HUES64 (cell line): Measurements from ENCODE around the gene RNU6-1.

Source experiments
- H3K27ac ChIP-seq: 2 replicates; pipeline ENCODE4 v1.7.0; 2013; ENCODE audit warnings: low read depth, low read length, inconsistent platforms
- H3K27me3 ChIP-seq: 2 replicates; pipeline ENCODE4 v1.6.1; 2013; ENCODE audit warnings: mild to moderate bottlenecking, low read length; ENCODE audit not compliant: insufficient read depth
- H3K36me3 ChIP-seq: 2 replicates; pipeline ENCODE4 v1.6.1; 2013; ENCODE audit warnings: mild to moderate bottlenecking, low read length; ENCODE audit not compliant: insufficient read depth
- H3K4me1 ChIP-seq: 2 replicates; pipeline ENCODE4 v1.6.1; 2013; ENCODE audit warnings: mild to moderate bottlenecking, low read length, moderate library complexity; ENCODE audit not compliant: insufficient read depth
- H3K4me3 ChIP-seq: 2 replicates; pipeline ENCODE4 v1.5.1; 2013; ENCODE audit warnings: mild to moderate bottlenecking, low read length, moderate library complexity
- H3K9ac ChIP-seq: 2 replicates; pipeline ENCODE4 v1.6.1; 2013; ENCODE audit warnings: mild to moderate bottlenecking, low read depth, low read length
- H3K9me3 ChIP-seq: 2 replicates; pipeline ENCODE4 v1.6.1; 2013; ENCODE audit warnings: low read depth, low read length; ENCODE audit not compliant: insufficient read depth
- WGBS: fragments of 150-250, 120-280 bp; methylation state at CpG from one replicate; pipeline ENCODE4 v1.1.7; 2013; ENCODE audit warnings: missing lambda C conversion rate; 5-methylcytosine and 5-hydroxymethylcytosine counted together

Gene RNU6-1

DNA sequence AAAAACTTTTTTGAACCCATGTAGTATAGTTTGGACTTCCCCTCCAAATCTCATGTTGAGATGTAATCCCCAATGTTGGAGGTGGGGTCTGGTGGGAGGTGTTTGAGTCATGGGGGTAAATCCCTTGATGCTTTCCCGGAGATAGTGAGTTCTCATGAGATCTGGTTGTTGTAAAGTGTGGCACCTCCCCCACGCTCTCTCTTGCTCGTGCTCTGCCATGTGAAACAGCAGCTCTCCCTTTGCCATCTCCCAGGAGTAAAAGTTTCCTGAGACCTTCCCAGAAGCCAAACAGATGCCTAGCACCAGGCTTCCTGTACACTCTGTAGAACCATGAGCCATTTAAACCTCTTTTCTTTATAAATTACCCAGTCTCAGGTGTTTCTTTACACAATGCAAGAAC is 16.0 kb upstream of the RNU6-1 start:
- Histone ChIP-seq H3K4me1 (peaks cover 18% of the 10 kb centered on the region; the same call in 1 of the 2 replicates), H3K36me3 (no peaks in the 10 kb centered on the region), H3K9ac (no peak overlapping the region), H3K27me3 (no peaks in the 10 kb centered on the region), H3K9me3 (no peaks in the 10 kb centered on the region), H3K27ac (no peak overlapping the region), H3K4me3 (no peak overlapping the region)
- WGBS = 73% methylated on average over 3 of the region's 3 CpGs

DNA sequence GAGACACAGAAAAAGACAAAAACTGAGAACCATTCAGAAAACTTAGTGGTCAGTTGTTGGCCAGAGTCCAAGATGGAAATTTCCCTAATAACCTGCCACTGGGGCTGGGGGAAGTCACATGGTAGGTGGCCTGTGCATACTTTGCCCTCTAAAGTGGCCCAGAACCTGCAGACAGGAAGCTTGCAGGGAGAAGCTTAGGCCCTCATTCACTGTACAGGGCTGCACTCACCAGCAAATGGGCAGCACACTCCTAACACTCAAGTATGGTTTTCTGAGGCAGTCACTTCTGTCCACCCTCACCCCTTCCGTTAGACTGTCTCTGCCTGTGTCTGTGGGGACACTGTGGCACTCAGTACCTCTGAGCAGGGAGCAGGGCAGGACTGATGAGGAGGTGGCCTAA is 14.5 kb upstream of the RNU6-1 start:
- no peak overlapping the region for H3K27ac ChIP-seq
- no peaks in the 10 kb centered on the region for H3K27me3 ChIP-seq
- 95% methylated on average over 1 of the region's 1 CpG for WGBS
- H3K4me1 ChIP-seq = peaks cover 22% of the 10 kb centered on the region; the same call in 1 of the 2 replicates
- H3K4me3 ChIP-seq = no peak overlapping the region
- peaks cover 3% of the 10 kb centered on the region; the same call in 1 of the 2 replicates for H3K9me3 ChIP-seq
- H3K36me3 ChIP-seq = no peaks in the 10 kb centered on the region
- H3K9ac ChIP-seq = no peak overlapping the region

DNA sequence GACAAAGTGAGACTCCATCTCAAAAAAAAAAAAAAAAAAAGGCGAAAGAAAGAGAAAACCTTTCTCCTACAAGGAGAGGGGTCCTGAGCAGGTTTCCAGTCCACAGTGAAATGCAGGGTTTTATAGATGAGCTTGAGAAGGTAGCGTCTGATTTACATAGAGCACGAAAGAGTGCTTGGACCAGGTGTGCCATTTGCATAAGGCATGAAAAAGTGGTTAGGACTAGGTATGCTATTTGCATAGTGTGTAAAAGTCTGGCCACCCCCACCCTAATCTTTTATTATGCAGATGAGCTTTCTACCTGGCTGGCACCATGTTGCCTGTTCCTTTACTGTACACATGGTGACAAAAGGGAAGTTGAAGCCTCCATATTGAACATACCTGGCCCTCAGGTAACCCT is 13.6 kb upstream of the RNU6-1 start:
- Histone ChIP-seq H3K27ac (no peak overlapping the region), H3K27me3 (no peaks in the 10 kb centered on the region), H3K36me3 (no peaks in the 10 kb centered on the region), H3K9me3 (peaks cover 4% of the 10 kb centered on the region; the same call in 1 of the 2 replicates), H3K9ac (no peak overlapping the region), H3K4me3 (no peak overlapping the region), H3K4me1 (peaks cover 22% of the 10 kb centered on the region; the same call in 1 of the 2 replicates)
- WGBS = 78% methylated on average over 2 of the region's 3 CpGs

DNA sequence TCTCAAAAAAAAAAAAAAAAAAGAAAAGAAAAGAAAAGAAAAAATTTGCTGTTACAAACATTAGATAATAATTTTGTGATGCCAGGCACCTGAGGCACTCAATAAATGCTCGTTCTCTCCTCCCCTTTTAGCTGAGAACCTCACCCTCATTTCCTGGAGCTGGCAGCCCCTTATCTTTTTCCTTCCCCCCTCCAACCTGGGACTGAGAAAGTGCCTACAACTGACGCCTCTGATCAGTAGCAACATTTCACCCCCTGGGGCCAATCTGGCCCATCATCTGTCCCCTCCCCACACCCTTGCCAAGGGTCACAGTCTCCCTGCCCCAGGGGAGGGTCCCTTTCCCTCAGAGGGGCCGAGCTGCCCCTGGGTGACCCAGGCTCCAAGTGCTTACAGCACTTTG is 12.6 kb upstream of the RNU6-1 start:
- H3K9me3 ChIP-seq = peaks cover 4% of the 10 kb centered on the region; the same call in 1 of the 2 replicates
- H3K9ac ChIP-seq = no peak overlapping the region

DNA sequence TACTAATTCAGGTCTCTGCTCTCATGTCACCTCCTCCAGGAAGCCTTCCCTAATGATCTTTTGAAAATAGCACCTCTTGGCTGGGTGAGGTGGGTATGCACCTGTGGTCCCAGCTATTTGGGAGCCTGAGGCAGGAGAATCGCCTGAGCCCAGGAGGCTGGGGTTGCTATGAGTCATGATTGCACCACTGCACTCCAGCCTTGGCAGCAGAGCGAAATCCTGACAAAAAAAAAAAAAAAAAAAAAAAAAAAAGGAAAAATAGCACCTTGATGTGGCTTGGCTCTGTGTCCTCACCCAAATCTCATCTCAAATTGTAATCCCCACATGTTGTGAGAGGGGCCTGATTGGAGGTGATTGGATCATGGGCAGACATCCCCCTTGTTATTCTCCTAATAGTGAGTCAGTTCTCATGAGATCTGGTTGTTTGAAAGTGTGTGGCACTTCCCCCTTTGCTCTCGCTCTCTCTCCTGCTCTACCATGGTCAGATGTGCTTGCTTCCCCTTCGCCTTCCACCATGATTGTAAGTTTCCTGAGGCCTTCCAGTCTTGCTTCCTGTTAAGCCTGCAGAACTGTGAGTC is 11.2 kb upstream of the RNU6-1 start:
- no peak overlapping the region for H3K9ac ChIP-seq
- H3K36me3 ChIP-seq = no peaks in the 10 kb centered on the region
- peaks cover 4% of the 10 kb centered on the region; the same call in 1 of the 2 replicates for H3K9me3 ChIP-seq
- H3K27ac ChIP-seq = no peak overlapping the region
- WGBS = 74% methylated on average over 3 of the region's 4 CpGs
- H3K27me3 ChIP-seq = no peaks in the 10 kb centered on the region
- H3K4me3 ChIP-seq = no peak overlapping the region
- H3K4me1 ChIP-seq = peaks cover 22% of the 10 kb centered on the region; the same call in 1 of the 2 replicates

More for the DNA sequence above, 12.6 kb upstream of the RNU6-1 start:
- Histone ChIP-seq H3K4me1 (peaks cover 22% of the 10 kb centered on the region; the same call in 1 of the 2 replicates), H3K4me3 (no peak overlapping the region), H3K27me3 (no peaks in the 10 kb centered on the region), H3K36me3 (no peaks in the 10 kb centered on the region), H3K27ac (no peak overlapping the region)
- WGBS = 78% methylated on average over 3 of the region's 3 CpGs

DNA sequence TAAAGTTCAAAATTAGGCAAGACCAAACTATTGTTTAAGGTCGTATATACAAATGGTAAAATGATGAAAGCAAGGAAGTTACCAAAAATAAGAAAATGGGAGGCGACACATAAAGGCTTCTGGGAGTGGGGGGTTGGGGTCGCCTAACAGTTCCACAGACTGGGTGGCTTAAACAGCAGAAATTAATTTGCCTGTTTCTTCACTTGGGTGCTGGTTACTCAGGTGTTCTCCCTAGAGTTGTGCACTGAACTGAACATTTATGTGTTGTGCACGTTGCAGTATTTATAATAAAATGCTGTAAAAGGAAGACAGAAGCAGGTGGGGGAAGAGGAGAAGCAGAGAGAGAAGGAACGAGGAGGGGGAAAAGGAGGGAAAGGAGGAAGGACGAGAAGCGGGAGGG is 10.5 kb upstream of the RNU6-1 start:
- Histone ChIP-seq H3K9me3 (peaks cover 4% of the 10 kb centered on the region; the same call in 1 of the 2 replicates), H3K36me3 (no peaks in the 10 kb centered on the region), H3K27me3 (no peaks in the 10 kb centered on the region), H3K9ac (no peak overlapping the region), H3K4me3 (no peak overlapping the region), H3K27ac (no peak overlapping the region), H3K4me1 (peaks cover 22% of the 10 kb centered on the region; the same call in 1 of the 2 replicates)
- 74% methylated on average over 7 of the region's 7 CpGs for WGBS

DNA sequence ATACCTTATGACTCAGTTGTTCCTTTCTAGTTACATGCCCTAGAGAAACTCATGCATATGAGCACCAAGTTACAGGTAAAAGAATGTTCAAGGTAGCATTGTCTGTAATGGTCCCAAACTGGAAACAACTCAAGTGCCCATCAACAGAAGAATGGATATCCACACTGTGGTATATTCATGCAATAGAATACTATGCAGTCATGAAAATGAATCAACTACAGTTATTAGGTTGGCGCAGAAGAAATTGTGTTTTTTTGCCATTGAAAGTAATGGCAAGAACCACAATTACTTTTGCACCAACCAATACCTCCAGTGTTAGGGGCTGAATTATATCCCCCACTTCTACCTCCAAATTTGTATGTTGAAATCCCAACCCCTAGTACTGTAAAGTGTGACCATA is 9.7 kb upstream of the RNU6-1 start:
- WGBS = 100% methylated on average over 1 of the region's 1 CpG
- no peak overlapping the region for H3K4me3 ChIP-seq

DNA sequence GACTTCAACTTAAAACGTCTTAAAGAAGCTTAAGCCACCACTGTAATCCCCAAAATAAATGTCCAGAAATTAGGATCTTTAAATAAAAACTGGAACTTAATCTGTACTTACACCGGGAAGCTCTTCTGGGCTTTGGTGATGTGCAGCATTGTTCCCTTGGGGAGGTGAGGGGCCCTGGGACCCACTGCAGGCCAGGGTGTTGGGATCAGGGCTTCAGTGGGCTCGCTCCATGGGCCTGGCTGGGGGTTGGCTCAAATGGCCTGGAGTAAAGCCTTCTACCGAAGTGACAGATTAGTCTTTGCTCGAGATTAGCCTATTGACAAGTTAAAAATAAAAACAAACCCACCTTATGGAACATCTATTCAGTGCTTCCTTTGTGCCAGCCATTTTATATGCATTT is 6.1 kb upstream of the RNU6-1 start:
- WGBS = 89% methylated on average over 5 of the region's 5 CpGs
- H3K27me3 ChIP-seq = peaks cover 7% of the 10 kb centered on the region
- H3K27ac ChIP-seq = no peak overlapping the region
- peaks cover 36% of the 10 kb centered on the region for H3K4me1 ChIP-seq
- H3K9me3 ChIP-seq = peaks cover 4% of the 10 kb centered on the region; the same call in 1 of the 2 replicates
- no peak overlapping the region for H3K9ac ChIP-seq
- H3K4me3 ChIP-seq = no peak overlapping the region
- H3K36me3 ChIP-seq = no peaks in the 10 kb centered on the region

More for the DNA sequence above, 9.7 kb upstream of the RNU6-1 start:
- no peak overlapping the region for H3K9ac ChIP-seq
- no peak overlapping the region for H3K27ac ChIP-seq
- H3K9me3 ChIP-seq = peaks cover 4% of the 10 kb centered on the region; the same call in 1 of the 2 replicates
- no peaks in the 10 kb centered on the region for H3K27me3 ChIP-seq
- peaks cover 29% of the 10 kb centered on the region for H3K4me1 ChIP-seq
- H3K36me3 ChIP-seq = no peaks in the 10 kb centered on the region

DNA sequence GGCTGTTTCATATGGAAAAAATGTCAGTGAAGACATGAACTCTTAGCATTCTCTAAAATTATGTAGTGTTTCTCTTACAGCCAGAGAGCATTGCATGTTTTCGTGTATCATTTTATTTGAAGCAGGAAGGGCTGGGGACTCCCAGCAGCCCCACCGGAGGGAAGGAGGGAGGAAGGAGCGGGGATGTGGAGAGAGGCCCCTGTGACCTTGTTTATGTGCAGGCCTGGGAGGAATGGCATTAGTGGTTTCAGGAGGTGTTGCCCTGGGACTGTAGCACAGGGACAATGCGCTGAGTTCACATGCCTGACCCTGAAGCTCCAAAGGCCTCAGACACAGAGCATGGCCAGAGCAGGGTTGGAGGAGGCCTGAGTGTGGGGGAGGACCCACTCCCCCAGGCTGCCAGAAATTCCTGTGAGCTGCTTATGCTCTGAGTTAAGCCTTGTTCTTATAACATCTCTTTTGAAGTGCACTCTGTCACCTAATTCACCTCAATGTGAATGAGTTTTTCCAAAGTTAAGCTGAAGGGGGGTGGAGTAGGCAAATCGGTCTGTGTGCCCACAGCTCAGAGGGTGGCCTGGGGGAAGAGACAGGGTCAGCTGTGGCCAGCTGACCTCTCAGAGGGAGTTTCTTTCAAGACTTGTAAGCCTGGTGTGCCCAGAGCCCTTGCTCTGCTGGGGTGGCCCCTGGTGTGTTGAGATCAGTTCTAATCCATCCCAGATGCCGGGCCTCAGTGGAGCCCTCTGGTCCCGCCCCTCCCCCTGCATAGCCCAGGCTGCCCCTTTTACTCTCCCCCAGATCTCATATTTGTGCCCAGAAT is 3.9 kb upstream of the RNU6-1 start:
- Histone ChIP-seq H3K27ac (peak overlapping the region; percentile 24; the same call in 1 of the 2 replicates), H3K4me1 (peaks cover 34% of the 10 kb centered on the region), H3K9me3 (no peaks in the 10 kb centered on the region), H3K9ac (peak overlapping the region; percentile 42), H3K27me3 (peaks cover 14% of the 10 kb centered on the region), H3K4me3 (no peak overlapping the region), H3K36me3 (no peaks in the 10 kb centered on the region)
- WGBS = 36% methylated on average over 7 of the region's 7 CpGs

DNA sequence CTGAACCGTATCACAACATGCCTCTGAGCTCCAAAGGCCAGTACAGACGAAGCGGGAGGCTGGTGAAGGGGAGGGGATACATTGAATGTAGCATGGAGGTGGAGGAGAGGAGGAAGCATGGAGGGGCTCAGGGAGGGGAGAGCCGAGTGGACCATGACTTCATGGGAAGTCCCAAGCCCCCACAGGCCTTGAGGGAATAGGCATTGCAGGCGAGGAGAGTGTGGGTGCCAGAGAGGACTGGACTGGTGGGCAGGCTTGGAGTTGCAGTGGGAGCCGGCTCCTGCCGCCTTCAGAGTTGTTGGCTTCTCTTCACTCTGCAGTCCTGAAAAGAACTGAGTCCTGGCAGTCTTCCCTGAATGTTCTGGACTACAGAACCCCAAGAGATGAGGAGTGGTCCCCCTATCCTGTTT is 3.3 kb upstream of the RNU6-1 start:
- H3K4me3 ChIP-seq = no peak overlapping the region

DNA sequence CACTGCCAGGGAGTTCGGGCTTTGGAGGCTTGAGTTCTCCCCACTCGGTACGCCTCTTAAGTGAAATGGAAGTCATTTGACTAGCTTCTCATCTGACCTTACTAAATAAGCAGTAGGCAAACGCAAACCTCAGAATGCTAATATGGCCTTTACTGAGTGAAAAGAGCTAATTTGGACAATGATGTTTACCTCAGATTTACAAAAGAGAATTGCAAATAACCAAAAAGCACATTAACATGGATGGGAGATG is 1.6 kb upstream of the RNU6-1 start:
- Histone ChIP-seq H3K27me3 (peaks cover 38% of the 10 kb centered on the region), H3K9ac (no peak overlapping the region), H3K4me1 (peaks cover 41% of the 10 kb centered on the region), H3K36me3 (no peaks in the 10 kb centered on the region), H3K27ac (no peak overlapping the region), H3K4me3 (peak overlapping the region; percentile 85; the same call in 1 of the 2 replicates), H3K9me3 (no peaks in the 10 kb centered on the region)
- 59% methylated on average over 4 of the region's 4 CpGs for WGBS

More for the DNA sequence above, 3.3 kb upstream of the RNU6-1 start:
- Histone ChIP-seq H3K27ac (peak overlapping the region; percentile 24; the same call in 1 of the 2 replicates), H3K27me3 (peaks cover 21% of the 10 kb centered on the region), H3K9me3 (no peaks in the 10 kb centered on the region), H3K4me1 (peaks cover 34% of the 10 kb centered on the region), H3K9ac (no peak overlapping the region), H3K36me3 (no peaks in the 10 kb centered on the region)
- 74% methylated on average over 7 of the region's 7 CpGs for WGBS
